K562 (cell line): ENCODE data around the gene GRIK2. TPM values are rescaled to one million over a fixed set of nuclear protein-coding genes. Genes with fewer than 3 reads are reported as not detected.

Source experiments
- MECOM ChIP-seq: fragments of 250-450 bp; sonication (Bioruptor Pico); IDR thresholded peaks from 2 replicates; pipeline ENCODE4 v1.8.0; 2022; ENCODE audit warnings: inconsistent platforms
- PHTF2 ChIP-seq: fragments of 250-450 bp; sonication (Bioruptor Pico); IDR thresholded peaks from 2 replicates; pipeline ENCODE4 v1.5.0; 2021; ENCODE audit warnings: mild to moderate bottlenecking
- SIN3B ChIP-seq: fragments of 450-650 bp; IDR thresholded peaks from 2 replicates; pipeline ENCODE4 v1.6.1; 2017; ENCODE audit warnings: low read depth, mild to moderate bottlenecking, moderate library complexity
- TGIF2 ChIP-seq: sonication (generic); formaldehyde crosslinking; IDR thresholded peaks from 2 replicates; pipeline ENCODE4 v1.8.1; 2022; ENCODE audit warnings: mild to moderate bottlenecking, missing genetic modification reagents, moderate library complexity
- THAP12 ChIP-seq: fragments of 250-450 bp; sonication (Bioruptor Pico); IDR thresholded peaks from 2 replicates; pipeline ENCODE4 v1.9.0; 2021; ENCODE audit warnings: mild to moderate bottlenecking, inconsistent platforms
- ZBTB5 ChIP-seq: fragments of 450-650 bp; IDR thresholded peaks from 2 replicates; pipeline ENCODE4 v1.6.1; 2017; ENCODE audit warnings: antibody characterized with exemption
- ZFPM2 ChIP-seq: fragments of 250-450 bp; sonication (Bioruptor Pico); IDR thresholded peaks from 2 replicates; pipeline ENCODE4 v1.5.1; 2022; ENCODE audit warnings: mild to moderate bottlenecking
- ZNF224 ChIP-seq: sonication (generic); formaldehyde crosslinking; IDR thresholded peaks from 2 replicates; pipeline ENCODE4 v1.8.0; 2022; ENCODE audit warnings: mild to moderate bottlenecking, missing genetic modification reagents
- polyA plus RNA-seq, 8 experiments: library from polyadenylated mRNA; depleted of rRNA in 4 of 8; stranded (reverse) in 5 of 8; unstranded in 3 of 8; fragments of >200 nt; fragmentation: Nextera tagmentation in 2 of 8; fragmentation: Illumina TruSeq in 1 of 8; extraction: Ambion mirVana in 2 of 8; extraction: Trizol in 1 of 8; gene quantifications; 2 replicates each; pipeline versions ENCODE4 v1.2.1 to v1.2.3, GENCODE V29; 2011 to 2014; ENCODE audit warnings: inconsistent platforms in 1 of 8, missing spikeins in 1 of 8
- total RNA-seq, 7 experiments: library from RNA; depleted of rRNA in 6 of 7; stranded (reverse); fragments of >200 nt in 6 of 7; fragmentation: Illumina TruSeq in 2 of 7; extraction: Trizol in 2 of 7; gene quantifications; 2 replicates each; pipeline versions ENCODE4 v1.2.1 to v1.2.3, GENCODE V29; 2011 to 2021; ENCODE audit warnings: low replicate concordance in 1 of 7

The GRIK2 gene
- total and polyA plus RNA-seq, 9 of the 15 experiments (the other 6 are each of a cell fraction or from before 2014, with no cell fraction given), result not detected

- TF ChIP-seq THAP12 (no peak), SIN3B (no peak), ZBTB5 (no peak), ZNF224 (CRISPR knock-in tag) (no peak), PHTF2 (CRISPR knock-in tag) (no peak), ZFPM2 (CRISPR knock-in tag) (no peak), TGIF2 (CRISPR knock-in tag) (no peak), MECOM (CRISPR knock-in tag) (no peak)
Measured at GRCh38 chr6:101386982-101387381, 6.5 kb upstream of the GRIK2 start (continued).
